NB4 (cell line): Measurements from ENCODE around the gene CCDC71L.

Source experiments
- CTCF ChIP-seq: IDR thresholded peaks from one replicate; pipeline ENCODE4 v1.5.1; 2012; ENCODE audit warnings: low read depth, low read length
- POLR2A ChIP-seq: IDR thresholded peaks from 2 replicates; pipeline ENCODE4 v1.6.1; 2011; ENCODE audit warnings: mild to moderate bottlenecking; ENCODE audit not compliant: insufficient read length; ENCODE audit errors: extremely low read depth
- TF ChIP-seq, protein P1 (sequence below): IDR thresholded peaks from 2 replicates; pipeline ENCODE4 v1.6.1; 2011; ENCODE audit warnings: low read depth, low read length

GRCh38 chr7:106617860-106618259, 43.1 kb downstream of the CCDC71L start:
- TF ChIP-seq CTCF (no peak), POLR2A (no peak)
- TF ChIP-seq, protein P1, sequence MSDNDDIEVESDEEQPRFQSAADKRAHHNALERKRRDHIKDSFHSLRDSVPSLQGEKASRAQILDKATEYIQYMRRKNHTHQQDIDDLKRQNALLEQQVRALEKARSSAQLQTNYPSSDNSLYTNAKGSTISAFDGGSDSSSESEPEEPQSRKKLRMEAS = no peak
